ENCODE measurements around the gene MST1R.
"Not testable (repeated sequence)": the region's sequence is repeated elsewhere in the genome, so short reads cannot be mapped to it uniquely, and the experiment has no call there.

MST1R gene

DNA sequence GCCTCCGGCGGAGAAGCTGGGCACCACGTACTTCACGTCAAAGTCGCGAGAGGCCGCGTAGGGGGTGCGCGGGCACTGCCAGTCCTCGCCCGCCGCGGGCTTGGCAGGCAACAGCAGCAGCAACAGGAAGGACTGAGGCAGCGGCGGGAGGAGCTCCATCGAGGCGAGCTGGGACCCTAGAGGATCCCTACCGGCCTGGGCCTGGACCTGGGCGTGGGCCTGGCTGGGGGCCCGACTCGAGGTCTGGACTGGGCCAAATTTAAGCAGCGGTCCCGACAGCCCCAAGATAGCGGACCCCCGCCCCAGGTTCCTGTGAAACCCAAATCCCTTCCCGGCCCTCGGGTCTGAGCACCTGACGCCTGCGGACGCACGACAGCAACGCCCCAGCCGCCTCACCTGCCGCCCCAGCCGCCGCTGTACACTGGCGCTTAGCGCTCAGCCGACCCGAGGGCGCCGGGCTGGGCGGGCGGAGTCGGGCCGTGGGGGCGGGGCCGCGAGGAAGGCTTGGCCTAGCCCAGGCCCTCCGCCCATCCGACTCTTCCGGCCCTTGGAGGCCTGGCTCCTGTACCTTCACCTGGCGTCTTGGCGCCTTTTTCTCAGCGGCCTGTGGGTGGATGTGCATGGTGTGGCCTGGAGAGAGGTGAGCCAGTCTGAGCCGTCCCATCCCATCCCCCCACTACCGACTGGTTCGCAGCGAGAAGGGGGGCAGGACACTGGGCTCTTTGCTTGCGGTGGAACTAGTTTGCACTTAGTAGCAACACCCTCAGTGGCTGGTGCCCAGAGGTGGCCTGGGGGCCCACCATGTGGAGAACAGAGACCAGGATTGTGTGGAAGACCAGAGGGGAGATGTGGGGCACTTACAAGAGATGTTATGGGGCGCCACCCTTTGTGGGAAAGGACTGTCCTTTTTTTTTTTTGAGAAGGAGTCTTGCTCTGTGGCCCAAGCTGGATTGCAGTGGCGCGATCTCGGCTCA, at the start of gene MST1R:
TSS of gene MST1R (minus strand) at position 423 of the 974 bp plus-strand sequence. CDS start at position 159, 264 bp downstream.
- DNase-seq (ENCODE audit: low read depth) = peak; percentile 56

DNA sequence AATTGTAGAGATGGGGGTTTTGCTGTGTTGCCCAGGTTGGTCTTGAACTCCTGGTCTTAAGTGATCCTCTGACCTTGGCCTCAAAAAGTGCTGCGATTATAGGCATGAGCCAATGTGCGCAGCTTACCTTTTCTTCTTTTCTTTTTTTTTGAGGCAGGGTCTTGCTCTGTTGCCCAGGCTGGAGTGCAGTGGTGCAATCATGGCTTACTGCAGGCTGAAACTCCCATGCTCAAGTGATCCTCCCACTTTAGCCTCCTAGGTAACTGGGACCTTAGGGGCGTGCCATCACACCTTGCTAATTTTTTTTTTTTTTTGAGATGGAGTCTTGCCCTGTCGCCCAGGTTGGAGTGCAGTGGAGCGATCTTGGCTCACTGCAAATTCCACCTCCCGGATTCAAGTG, 49.3 kb upstream of the MST1R start:
- DNase-seq (ENCODE audit: low read depth) = no peak

GRCh38 chr3:49942651-49943050, 39.0 kb upstream of the MST1R start:
- no peak for DNase-seq (ENCODE audit: low read depth)

DNA sequence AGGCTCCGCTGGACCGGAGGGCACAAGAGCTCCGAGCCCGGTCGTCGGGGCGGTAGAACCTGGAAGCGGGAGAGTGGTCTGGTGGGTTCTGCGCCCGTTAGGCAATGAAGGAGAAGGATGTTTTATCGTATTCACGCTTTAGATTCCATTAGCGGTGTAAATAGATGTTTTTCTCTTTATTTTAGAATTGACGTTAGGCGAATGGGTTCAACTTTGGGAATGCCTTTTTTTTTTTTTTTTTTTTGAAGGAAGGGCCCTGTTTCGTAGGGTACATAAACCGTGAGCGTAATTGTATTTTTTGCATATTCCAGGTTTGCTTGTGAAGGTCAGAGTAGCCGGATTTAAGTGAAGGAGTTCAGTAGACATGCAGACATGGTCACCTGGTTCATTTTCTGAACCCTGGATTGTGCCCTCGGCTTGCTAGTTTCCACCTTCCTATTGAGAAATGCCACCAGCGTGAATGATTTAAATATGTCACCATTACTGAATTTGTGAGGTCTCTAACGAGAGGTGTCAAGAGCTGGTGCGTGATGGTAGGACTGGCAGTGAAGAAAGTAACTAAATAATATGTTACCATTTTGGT, 37.1 kb upstream of the MST1R start:
- no peak for DNase-seq (ENCODE audit: low read depth)

DNA sequence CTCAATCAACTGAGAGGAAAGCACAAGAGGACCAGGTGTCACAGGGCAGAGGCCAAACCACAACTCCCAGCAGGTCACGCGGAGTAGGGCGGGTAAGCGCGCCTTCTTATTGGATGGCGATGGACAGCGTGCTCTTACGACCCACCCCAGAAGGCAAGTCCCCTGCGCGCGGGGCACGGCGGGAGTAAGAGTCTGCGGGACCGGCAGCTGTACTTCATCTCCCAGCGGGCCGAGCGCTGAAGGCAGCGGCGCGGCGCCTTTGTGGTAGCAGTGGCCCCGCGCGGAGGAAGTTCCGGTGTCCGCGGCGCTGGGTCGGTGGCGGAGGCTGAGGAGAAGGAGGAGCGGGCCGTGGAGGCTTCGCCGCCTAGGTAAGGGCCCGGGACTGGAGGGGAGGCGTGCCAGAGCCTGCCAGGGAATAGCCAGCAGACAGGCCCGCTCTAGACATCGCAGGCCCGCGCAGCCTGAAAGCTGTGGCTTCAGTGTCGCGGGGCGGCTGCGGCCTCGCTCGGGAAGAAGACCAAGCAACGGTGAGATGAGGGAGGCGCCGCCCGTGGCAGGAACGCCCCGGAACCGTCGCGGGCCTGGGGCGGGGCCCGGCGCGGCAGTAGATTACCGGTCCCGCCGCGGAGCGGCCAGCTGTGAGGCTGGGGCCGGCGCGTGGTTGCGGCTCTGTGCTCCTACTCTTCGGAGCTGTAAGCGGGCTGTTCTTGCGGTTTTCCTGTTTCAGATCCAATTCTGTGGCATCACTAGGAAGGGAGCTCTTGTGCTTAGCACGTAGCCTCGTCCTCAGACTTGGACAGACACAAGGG, 36.4 kb upstream of the MST1R start, which contains the start of gene RBM6:
TSS of gene RBM6 (plus strand) at position 293 of the 809 bp plus-strand sequence. CDS start 22,492 bp downstream, outside the sequence.
- DNase-seq (ENCODE audit: low read depth) = peak; percentile 92

GRCh38 chr3:49937090-49937489, 33.4 kb upstream of the MST1R start:
- no peak for DNase-seq (ENCODE audit: low read depth)

DNA sequence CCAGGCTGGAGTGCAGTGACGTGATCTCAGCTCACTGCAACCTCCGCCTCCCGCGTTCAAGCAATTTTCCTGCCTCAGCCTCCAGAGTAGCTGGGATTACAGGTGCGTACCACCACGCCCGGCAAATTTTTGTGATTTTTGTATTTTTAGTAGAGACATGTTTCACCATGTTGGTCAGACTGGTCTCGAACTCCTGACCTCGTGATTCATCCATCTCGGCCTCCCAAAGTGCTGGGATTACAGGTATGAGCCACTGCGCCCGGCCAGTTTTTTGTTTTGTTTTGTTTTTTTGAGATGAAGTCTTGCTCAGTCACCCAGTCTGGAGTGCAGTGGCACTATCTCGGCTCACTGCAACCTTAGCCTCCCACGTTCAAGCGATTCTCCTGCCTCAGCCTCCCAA, 28.6 kb upstream of the MST1R start:
- not testable (repeated sequence) for DNase-seq (ENCODE audit: low read depth)

DNA sequence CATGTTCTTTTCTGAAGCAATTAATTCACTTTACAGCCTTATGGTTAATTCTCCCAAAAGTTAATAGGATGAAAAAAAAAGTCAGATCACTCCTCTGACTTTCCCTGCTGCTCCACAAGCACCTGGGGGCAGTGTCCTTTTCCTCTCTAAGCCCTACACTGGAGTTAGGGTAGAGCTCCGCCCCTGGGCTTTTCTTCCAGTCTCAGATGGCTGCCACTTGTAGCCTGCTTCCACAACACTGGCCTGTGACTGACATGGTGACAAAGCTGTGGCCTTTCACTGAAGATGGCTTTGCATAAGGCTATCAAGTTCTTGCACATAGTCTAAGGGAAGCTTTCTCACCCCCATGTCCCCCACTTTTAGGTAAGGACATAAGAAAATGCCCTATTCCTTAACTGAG, 27.2 kb upstream of the MST1R start:
- DNase-seq (ENCODE audit: low read depth) = no peak

- DNase-seq (ENCODE audit: low read depth) = no peak
These were observed 26.6 kb upstream of the MST1R start for GRCh38 chr3:49930168-49930690.

- DNase-seq (ENCODE audit: low read depth) = peak; percentile 72
These were observed 25.9 kb upstream of the MST1R start, which contains the start of gene MON1A for GRCh38 chr3:49929291-49930167. Gene MON1A (minus strand): TSS chr3:49929811. CDS start chr3:49913346, 16,465 bp downstream.

GRCh38 chr3:49928481-49929017, 24.9 kb upstream of the MST1R start:
- no peak for DNase-seq (ENCODE audit: low read depth)

DNA sequence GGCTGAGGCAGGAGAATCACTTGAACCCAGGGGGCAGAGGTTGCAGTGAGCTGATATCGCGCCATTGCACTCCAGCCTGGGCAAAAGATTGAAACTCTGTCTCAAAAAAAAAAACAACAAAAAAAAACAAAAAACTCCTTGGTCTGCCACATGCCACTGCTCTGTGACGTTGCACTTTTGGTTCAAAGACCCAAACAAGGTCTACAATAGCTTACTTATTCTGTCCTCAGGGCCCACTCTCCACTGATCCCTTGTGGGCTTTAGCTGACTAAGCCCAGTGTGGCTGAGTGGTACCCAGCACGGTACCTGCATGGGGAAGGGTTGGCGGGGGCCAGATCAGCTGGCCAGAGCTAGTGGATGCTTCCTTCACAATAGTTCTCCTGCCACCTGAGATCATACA, 24.1 kb upstream of the MST1R start:
- no peak for DNase-seq (ENCODE audit: low read depth)

- no peak for DNase-seq (ENCODE audit: low read depth)
These were observed 22.6 kb upstream of the MST1R start for GRCh38 chr3:49926117-49926728.

- DNase-seq (ENCODE audit: low read depth) = no peak
These were observed 21.8 kb upstream of the MST1R start for GRCh38 chr3:49925485-49925884.

- DNase-seq (ENCODE audit: low read depth) = no peak
These were observed 21.0 kb upstream of the MST1R start for GRCh38 chr3:49924683-49925082.

DNA sequence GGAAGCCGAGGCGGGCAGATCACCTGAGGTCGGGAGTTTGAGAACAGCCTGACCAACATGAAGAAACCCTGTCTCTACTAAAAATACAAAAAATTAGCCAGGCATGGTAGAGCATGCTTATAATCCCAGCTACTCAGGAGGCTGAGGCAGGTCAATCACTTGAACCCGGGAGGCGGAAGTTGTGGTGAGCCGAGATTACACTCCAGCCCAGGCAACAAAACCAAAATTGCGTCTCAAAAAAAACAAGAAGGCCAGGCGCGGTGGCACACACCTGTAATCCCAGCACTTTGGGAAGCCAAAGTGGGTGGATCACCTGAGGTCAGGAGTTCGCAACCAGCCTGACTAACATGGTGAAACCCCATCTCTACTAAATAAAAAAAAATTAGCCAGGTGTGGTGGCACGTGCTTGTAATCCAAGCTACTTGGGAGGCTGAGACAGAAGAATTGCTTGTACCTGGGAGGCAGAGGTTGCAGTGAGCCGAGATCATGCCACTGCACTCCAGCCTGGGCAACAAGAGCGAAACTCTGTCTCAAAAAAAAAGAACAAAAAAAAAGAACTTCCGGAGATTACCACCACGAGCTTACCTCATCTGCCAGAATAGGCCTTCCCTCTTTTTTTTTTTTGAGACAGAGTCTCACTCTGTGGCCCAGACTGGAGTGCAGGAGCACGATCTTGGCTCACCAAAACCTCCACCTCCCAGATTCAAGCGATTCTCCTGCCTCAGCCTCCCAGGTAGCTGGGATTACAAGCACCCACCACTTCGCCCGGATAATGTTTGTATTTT, 14.3 kb upstream of the MST1R start:
- DNase-seq (ENCODE audit: low read depth) = not testable (repeated sequence)

DNA sequence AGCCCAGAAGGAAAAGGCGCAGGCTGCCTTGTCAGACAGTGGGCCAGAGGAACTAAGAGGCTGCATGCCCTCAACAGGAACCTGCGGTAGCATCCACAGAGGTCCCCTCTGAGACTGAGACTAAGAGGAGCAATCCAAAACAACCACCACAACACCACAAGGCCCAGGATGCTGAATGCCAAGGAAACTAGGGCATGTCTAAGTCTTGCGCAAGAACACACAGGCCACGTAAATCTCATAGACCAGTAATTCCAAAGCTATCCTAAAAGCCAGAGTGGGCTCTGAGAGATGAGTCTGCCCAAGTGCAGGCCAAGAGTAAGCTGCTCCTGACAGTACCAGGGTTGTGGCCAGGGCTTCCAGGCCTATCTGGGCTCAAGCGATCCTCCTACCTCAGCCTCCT, 13.0 kb upstream of the MST1R start:
- no peak for DNase-seq (ENCODE audit: low read depth)

- DNase-seq (ENCODE audit: low read depth) = no peak
These were observed 11.2 kb upstream of the MST1R start for GRCh38 chr3:49914906-49915305.

DNA sequence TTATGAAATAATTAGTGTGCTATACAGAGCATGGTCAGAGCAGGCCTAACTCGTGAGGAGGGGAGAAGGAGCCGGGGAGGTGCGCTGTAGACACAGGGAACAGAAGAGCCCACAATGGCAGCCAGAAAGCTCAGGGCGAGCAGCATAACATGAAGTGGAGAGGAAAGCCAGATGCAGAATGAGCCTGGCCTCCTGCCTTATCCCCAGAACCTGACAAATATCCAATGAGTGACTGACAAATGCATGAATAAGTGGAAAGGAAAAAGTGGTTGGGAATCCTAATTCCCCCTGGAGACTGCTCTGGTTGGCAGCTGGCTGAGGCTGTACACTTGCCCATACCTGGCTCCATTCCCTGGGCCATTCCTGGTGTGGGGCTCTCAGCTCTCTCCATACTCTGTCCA, 9.2 kb upstream of the MST1R start:
- no peak for DNase-seq (ENCODE audit: low read depth)

Measured in stimulated activated CD4-positive, alpha-beta T cell treated with anti-CD3 and anti-CD28 coated beads, Interleukin-2, amount 100 ng/mL, for 4 hours (primary cell).